ENCODE data around the gene PACRG.

Gene PACRG

DNA sequence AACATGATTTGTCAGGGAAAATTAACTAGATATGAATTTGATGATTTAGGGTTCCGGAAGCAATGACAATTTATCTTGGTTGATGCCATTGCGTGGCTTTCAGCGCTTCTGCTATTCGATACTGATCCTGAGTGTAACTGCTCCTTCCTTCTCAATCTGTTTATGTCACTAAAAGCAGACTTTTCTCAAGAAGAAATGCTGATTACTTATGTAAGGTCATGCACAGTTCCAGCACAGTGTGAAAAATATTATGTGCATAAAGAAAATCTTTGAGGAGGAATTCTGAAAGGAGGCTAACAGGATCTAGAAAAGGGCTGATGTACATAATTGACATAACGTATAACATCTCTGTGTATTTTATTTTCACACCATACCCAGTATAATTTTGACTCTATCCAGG is 336.6 kb downstream of the PACRG start:
- H3K9ac ChIP-seq: no peak overlapping the region
- H3K27me3 ChIP-seq: no peaks in the 10 kb centered on the region
- no peak overlapping the region for H3K4me3 ChIP-seq
- H3K36me3 ChIP-seq: no peaks in the 10 kb centered on the region
- no peak for TF ChIP-seq Cebpa-rat (IDR thresholded peaks at IDR 0.05)
- peaks cover 0 to 3% (median 0%) of the 10 kb centered on the region in 11 experiments; a peak in 1 of 22 replicates for H3K9me3 ChIP-seq (replicated peaks in 1 of 11)
- no peak overlapping the region for H3K27ac ChIP-seq
- H3K4me2 ChIP-seq: no peak overlapping the region
- no peaks in the 10 kb centered on the region for H3K4me1 ChIP-seq
- no peaks in the 10 kb centered on the region for H4K20me1 ChIP-seq

DNA sequence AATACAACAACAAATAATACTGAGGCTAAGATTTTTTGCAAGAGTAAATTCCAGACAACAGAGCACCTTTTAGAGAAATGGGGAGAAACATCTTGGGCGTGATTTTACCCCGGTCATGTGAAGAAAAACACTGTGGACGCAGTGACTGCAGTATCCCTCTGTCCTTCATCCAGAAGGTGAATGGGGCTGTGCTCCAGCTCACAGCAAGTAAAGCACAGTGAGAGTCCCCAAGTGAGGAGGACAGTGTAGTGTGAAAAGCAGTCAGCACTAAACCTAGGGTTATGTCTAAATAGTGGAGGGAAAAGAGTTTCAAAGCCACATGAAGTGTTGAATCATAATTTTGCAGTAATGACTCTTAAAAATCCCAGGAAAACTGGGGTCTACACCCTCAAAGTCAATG is 338.4 kb downstream of the PACRG start:
- H3K36me3 ChIP-seq: no peaks in the 10 kb centered on the region
- no peaks in the 10 kb centered on the region for H3K4me1 ChIP-seq
- no peaks in the 10 kb centered on the region for H3K27me3 ChIP-seq
- no peak overlapping the region for H3K4me2 ChIP-seq
- H3K4me3 ChIP-seq: no peak overlapping the region
- no peak overlapping the region for H3K27ac ChIP-seq
- no peaks in the 10 kb centered on the region for H4K20me1 ChIP-seq
- H3K9me3 ChIP-seq (replicated peaks in 1 of 11): no peaks in the 10 kb centered on the region
- no peak for TF ChIP-seq Cebpa-rat (IDR thresholded peaks at IDR 0.05)
- H3K9ac ChIP-seq: no peak overlapping the region

DNA sequence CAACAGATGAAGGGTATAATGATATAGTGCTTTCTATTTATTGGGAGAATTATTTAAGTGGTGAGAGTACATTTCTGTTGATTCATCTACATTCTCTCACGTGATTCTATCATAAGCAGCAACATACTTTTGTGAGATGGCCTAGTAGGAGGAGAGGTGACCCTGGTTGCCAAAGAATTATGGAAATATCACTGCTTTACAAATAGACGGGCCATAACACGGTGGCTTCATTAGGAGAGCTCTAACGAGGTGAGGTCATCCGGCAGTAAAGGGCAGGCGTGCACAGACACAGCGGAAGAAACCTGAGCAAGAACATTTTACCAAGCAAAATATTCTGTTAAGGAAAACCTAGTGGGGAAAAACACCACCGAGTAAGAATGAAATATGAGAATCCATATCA is 349.4 kb downstream of the PACRG start:
- no peaks in the 10 kb centered on the region for H4K20me1 ChIP-seq
- no peak for TF ChIP-seq Cebpa-rat (IDR thresholded peaks at IDR 0.05)
- no peak overlapping the region for H3K9ac ChIP-seq
- no peaks in the 10 kb centered on the region for H3K4me1 ChIP-seq
- no peak overlapping the region for H3K27ac ChIP-seq
- no peaks in the 10 kb centered on the region for H3K27me3 ChIP-seq
- H3K4me3 ChIP-seq: no peak overlapping the region
- no peak overlapping the region for H3K4me2 ChIP-seq
- H3K36me3 ChIP-seq: no peaks in the 10 kb centered on the region
- no peaks in the 10 kb centered on the region for H3K9me3 ChIP-seq (replicated peaks in 1 of 11)

DNA sequence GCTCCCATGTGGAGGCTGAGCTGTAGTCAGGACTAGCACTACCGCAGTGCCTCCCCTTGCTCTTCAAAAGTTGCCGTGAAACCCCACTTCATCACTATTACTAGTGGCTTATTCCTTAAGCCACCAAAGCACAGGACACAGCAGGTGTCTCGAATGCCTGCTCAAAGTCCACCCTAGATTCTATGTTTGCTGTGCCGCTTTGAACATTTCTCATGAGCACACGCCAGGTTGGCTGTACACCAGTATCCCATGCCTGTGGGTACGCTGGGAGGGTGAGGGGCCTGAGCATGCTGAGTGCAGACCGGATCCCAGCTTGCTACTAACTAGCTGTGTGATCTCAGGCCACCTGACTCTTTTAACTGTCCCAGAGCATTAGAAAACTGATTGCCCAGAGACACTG is 350.9 kb downstream of the PACRG start:
- Histone ChIP-seq H3K27me3 (no peaks in the 10 kb centered on the region), H3K4me3 (no peak overlapping the region), H3K36me3 (no peaks in the 10 kb centered on the region), H4K20me1 (no peaks in the 10 kb centered on the region), H3K4me1 (no peaks in the 10 kb centered on the region), H3K4me2 (no peak overlapping the region), H3K27ac (no peak overlapping the region), H3K9me3 (replicated peaks in 1 of 11) (no peaks in the 10 kb centered on the region), H3K9ac (no peak overlapping the region)
- TF ChIP-seq Cebpa-rat (IDR thresholded peaks at IDR 0.05): no peak

DNA sequence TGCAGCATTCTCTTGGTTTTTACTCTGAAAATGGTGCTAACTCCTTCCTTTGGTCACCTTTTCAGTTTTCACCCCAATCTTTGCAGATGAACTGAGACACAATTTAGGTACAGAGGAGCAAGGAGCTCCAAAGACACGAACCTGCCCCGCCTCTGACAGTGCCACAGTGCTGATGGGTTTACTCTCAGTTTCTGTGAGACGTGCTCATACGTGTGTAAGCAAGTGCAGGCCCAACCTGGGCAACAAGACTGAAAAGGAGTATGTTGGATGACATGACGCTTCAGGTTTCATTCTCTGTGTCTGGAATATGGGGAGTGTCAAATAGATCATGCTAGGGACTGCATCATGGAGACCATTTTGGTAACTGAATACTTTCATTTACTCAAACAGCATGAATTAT is 352.5 kb downstream of the PACRG start:
- no peak overlapping the region for H3K4me3 ChIP-seq
- TF ChIP-seq Cebpa-rat (IDR thresholded peaks at IDR 0.05): no peak
- no peaks in the 10 kb centered on the region for H3K4me1 ChIP-seq
- no peaks in the 10 kb centered on the region for H3K36me3 ChIP-seq
- H3K27me3 ChIP-seq: no peaks in the 10 kb centered on the region
- no peak overlapping the region for H3K9ac ChIP-seq
- H3K9me3 ChIP-seq (replicated peaks in 1 of 11): no peaks in the 10 kb centered on the region
- H3K27ac ChIP-seq: no peak overlapping the region
- no peaks in the 10 kb centered on the region for H4K20me1 ChIP-seq
- H3K4me2 ChIP-seq: no peak overlapping the region

DNA sequence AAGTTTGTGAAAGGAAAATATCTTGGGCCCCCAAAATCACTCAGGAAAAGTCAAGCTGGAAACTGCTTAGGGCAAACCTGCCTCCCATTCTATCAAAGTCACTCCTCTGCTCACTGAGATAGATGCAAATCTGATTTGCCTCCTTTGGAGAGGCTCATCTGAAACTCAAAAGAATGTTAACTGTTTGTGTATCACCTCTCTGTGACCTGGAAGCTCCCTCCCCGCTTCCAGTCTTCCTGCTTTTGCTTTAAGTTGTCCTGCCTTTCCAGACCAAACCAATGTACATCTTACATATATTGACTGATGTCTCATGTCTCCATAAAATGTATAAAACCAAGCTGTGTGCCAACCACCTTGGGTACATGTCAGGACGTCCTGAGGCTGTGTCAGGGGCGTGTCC is 355.4 kb downstream of the PACRG start:
- no peak overlapping the region for H3K9ac ChIP-seq
- H3K4me1 ChIP-seq: no peaks in the 10 kb centered on the region
- no peak for TF ChIP-seq Cebpa-rat (IDR thresholded peaks at IDR 0.05)
- H3K9me3 ChIP-seq (replicated peaks in 1 of 11): no peaks in the 10 kb centered on the region
- no peak overlapping the region for H3K4me2 ChIP-seq
- H3K36me3 ChIP-seq: no peaks in the 10 kb centered on the region
- no peak overlapping the region for H3K27ac ChIP-seq
- no peaks in the 10 kb centered on the region for H3K27me3 ChIP-seq
- no peaks in the 10 kb centered on the region for H4K20me1 ChIP-seq
- H3K4me3 ChIP-seq: no peak overlapping the region

DNA sequence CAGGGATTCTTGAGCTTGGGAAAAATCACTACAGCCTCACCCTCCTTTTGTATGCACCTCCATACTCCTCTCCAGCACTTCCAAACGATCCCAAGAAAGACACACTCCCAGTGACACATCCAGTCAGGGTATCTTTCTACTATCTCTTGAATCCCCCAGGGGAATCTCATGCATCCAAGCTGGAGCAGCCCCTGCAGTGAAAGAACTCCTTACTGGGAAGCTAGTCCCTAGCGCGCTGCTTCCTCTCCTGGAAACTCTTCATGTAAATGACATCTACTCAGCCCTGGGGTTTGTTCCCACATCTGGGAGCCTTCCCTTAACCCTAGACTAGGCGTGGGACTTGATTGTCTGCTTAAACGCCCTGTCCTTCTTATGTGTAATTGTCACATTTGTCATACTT is 357.7 kb downstream of the PACRG start:
- TF ChIP-seq Cebpa-rat (IDR thresholded peaks at IDR 0.05): no peak
- H3K4me2 ChIP-seq: no peak overlapping the region
- no peak overlapping the region for H3K27ac ChIP-seq
- H3K9ac ChIP-seq: no peak overlapping the region
- no peaks in the 10 kb centered on the region for H3K4me1 ChIP-seq
- H3K4me3 ChIP-seq: no peak overlapping the region
- H3K9me3 ChIP-seq (replicated peaks in 1 of 11): no peaks in the 10 kb centered on the region
- H4K20me1 ChIP-seq: no peaks in the 10 kb centered on the region
- no peaks in the 10 kb centered on the region for H3K36me3 ChIP-seq
- H3K27me3 ChIP-seq: no peaks in the 10 kb centered on the region

DNA sequence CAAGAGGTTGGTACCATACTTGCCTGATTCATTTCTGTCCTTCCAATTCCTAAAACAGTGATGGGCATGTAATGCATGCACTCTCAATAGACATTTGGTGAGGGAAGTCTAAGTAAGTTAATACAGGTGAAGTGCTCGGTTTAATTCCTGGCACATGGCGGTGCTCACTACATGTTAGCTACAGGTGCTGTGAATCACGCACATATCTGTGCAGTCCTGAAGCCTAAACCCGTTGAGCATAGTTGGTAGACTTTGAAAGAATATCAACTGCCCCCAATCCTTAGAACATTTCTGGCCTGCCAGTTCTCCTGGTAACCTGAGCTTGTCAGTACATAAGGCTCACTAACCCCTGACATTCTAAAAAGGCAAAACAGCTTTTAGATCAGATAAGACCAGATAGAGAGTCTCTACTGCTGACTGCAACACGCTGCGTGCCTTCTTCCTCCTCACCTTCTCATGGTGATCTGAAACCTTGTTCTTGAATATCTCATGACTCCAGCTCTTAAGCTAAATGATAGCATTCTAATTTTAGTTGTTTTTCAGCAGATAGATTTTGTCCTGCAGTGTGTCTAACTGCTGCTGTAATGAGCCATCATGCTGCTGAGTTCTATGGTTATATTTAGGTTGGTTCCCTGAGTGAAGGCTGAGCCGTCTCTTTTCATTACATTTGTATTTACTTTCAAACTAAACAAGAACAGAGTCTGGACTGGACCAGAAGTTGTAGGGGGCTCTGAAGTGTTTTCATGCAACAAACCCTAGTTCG is 358.3 kb downstream of the PACRG start:
- Histone ChIP-seq H3K4me2 (no peak overlapping the region), H3K4me3 (no peak overlapping the region), H3K27ac (no peak overlapping the region), H3K9me3 (replicated peaks in 1 of 11) (no peaks in the 10 kb centered on the region), H3K4me1 (no peaks in the 10 kb centered on the region), H3K9ac (no peak overlapping the region), H3K27me3 (no peaks in the 10 kb centered on the region), H4K20me1 (no peaks in the 10 kb centered on the region), H3K36me3 (no peaks in the 10 kb centered on the region)
- TF ChIP-seq Cebpa-rat (IDR thresholded peaks at IDR 0.05): no peak

DNA sequence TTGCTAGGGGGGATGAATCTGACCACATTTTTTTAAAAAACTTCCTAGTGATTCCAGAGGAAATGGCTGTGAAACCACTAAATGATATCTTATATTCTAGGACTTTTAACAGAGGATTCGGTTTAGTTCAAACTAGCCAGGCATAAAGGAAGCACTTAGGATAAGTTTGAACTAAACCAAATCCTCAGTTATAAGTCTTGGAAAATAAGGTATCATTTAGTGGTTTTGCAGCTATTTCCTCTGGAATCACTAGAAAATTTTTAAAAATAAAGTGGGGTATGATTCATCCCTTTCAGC is 358.8 kb downstream of the PACRG start:
- no peak for TF ChIP-seq Cebpa-rat (IDR thresholded peaks at IDR 0.05)
- Histone ChIP-seq H3K36me3 (no peaks in the 10 kb centered on the region), H3K4me2 (no peak overlapping the region), H3K9me3 (replicated peaks in 1 of 11) (no peaks in the 10 kb centered on the region), H3K4me1 (no peaks in the 10 kb centered on the region), H3K27ac (no peak overlapping the region), H3K4me3 (no peak overlapping the region), H3K27me3 (no peaks in the 10 kb centered on the region), H3K9ac (no peak overlapping the region), H4K20me1 (no peaks in the 10 kb centered on the region)

DNA sequence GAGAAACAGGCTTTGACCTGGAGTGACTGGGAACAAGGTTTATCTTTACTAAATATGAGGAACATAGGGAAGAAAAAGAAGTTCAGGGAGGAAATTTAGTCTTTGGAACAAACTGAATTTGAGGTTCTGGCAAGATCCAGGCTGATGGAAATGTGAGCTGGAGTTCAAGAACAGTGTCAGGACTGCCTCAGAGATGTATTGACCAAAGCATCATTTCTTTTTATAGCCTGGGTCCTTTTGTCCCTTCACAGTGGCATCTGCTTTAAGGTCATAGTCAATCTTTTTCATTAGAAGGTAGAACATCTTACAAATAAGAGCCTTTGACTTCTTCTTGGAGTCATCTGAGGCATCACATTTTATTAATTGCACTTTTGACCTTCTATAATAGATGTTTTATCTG is 360.2 kb downstream of the PACRG start:
- Histone ChIP-seq H3K36me3 (no peaks in the 10 kb centered on the region), H4K20me1 (no peaks in the 10 kb centered on the region), H3K27ac (no peak overlapping the region), H3K4me2 (no peak overlapping the region), H3K27me3 (no peaks in the 10 kb centered on the region), H3K4me3 (no peak overlapping the region), H3K9me3 (replicated peaks in 1 of 11) (no peaks in the 10 kb centered on the region), H3K4me1 (no peaks in the 10 kb centered on the region), H3K9ac (no peak overlapping the region)
- TF ChIP-seq Cebpa-rat (IDR thresholded peaks at IDR 0.05): no peak

Measured in BLaER1 treated with 17β-estradiol and CSF1 and Interleukin-3, amounts not matched to agents 10 nM and 100 nM (cell line).